ENCODE measurements around the gene CCDC80.
A peak's percentile ranks its signal among the peaks of the same experiment; 100 is the strongest.
"Not testable (repeated sequence)": the region's sequence is repeated elsewhere in the genome, so short reads cannot be mapped to it uniquely, and the experiment has no call there.

CCDC80 gene

GRCh38 chr3:112675943-112676535, 35.1 kb upstream of the CCDC80 start:
- DNase-seq (ENCODE audit: low read depth) = no peak
- H3K4me3 ChIP-seq (ENCODE audit: control insufficient read depth, low read depth, low read length) = no peak overlapping the region
- no peak for TF ChIP-seq CTCF (IDR thresholded peaks at IDR 0.05; ENCODE audit: control insufficient read depth, insufficient read depth, low read depth, low read length, missing control alignments)

GRCh38 chr3:112675349-112675748, 34.4 kb upstream of the CCDC80 start:
- DNase-seq (ENCODE audit: low read depth) = no peak

GRCh38 chr3:112672716-112673541, 32.0 kb upstream of the CCDC80 start:
- H3K4me3 ChIP-seq (ENCODE audit: control insufficient read depth, low read depth, low read length) = no peak overlapping the region
- DNase-seq (ENCODE audit: low read depth) = no peak
- TF ChIP-seq CTCF (IDR thresholded peaks at IDR 0.05; ENCODE audit: control insufficient read depth, insufficient read depth, low read depth, low read length, missing control alignments) = no peak

More at GRCh38 chr3:112675349-112675748, 34.4 kb upstream of the CCDC80 start:
- no peak for TF ChIP-seq CTCF (IDR thresholded peaks at IDR 0.05; ENCODE audit: control insufficient read depth, insufficient read depth, low read depth, low read length, missing control alignments)
- H3K4me3 ChIP-seq (ENCODE audit: control insufficient read depth, low read depth, low read length) = no peak overlapping the region

- no peak overlapping the region for H3K4me3 ChIP-seq (ENCODE audit: control insufficient read depth, low read depth, low read length)
- peak; percentile 98 for DNase-seq (ENCODE audit: low read depth)
- TF ChIP-seq CTCF (IDR thresholded peaks at IDR 0.05; ENCODE audit: control insufficient read depth, insufficient read depth, low read depth, low read length, missing control alignments) = no peak
Measured at GRCh38 chr3:112671930-112672715, 31.2 kb upstream of the CCDC80 start.

GRCh38 chr3:112670824-112671223, 29.9 kb upstream of the CCDC80 start:
- H3K4me3 ChIP-seq (ENCODE audit: control insufficient read depth, low read depth, low read length) = no peak overlapping the region
- no peak for DNase-seq (ENCODE audit: low read depth)
- TF ChIP-seq CTCF (IDR thresholded peaks at IDR 0.05; ENCODE audit: control insufficient read depth, insufficient read depth, low read depth, low read length, missing control alignments) = no peak

GRCh38 chr3:112667599-112667998, 26.7 kb upstream of the CCDC80 start:
- DNase-seq (ENCODE audit: low read depth) = no peak
- TF ChIP-seq CTCF (IDR thresholded peaks at IDR 0.05; ENCODE audit: control insufficient read depth, insufficient read depth, low read depth, low read length, missing control alignments) = no peak
- no peak overlapping the region for H3K4me3 ChIP-seq (ENCODE audit: control insufficient read depth, low read depth, low read length)

GRCh38 chr3:112665009-112665408, 24.1 kb upstream of the CCDC80 start:
- H3K4me3 ChIP-seq (ENCODE audit: control insufficient read depth, low read depth, low read length); DNase-seq (ENCODE audit: low read depth): not testable (repeated sequence)
